K562 (cell line): ENCODE data around the gene GNAL. TPM values are rescaled to one million over a fixed set of nuclear protein-coding genes. Genes with fewer than 3 reads are reported as not detected.

ENCODE experiments used
- ATF7 ChIP-seq: fragments of 450-650 bp; IDR thresholded peaks from 2 replicates; pipeline ENCODE4 v1.7.1; 2014; ENCODE audit warnings: mild to moderate bottlenecking, moderate library complexity
- CTBP1 ChIP-seq: fragments of 450-650 bp; IDR thresholded peaks from 2 replicates; pipeline ENCODE4 v1.6.1; 2016; ENCODE audit warnings: borderline replicate concordance
- DMBX1 ChIP-seq: fragments of 250-450 bp; sonication (Bioruptor Pico); IDR thresholded peaks from 2 replicates; pipeline ENCODE4 v1.8.0; 2022; ENCODE audit warnings: inconsistent platforms, mild to moderate bottlenecking, moderate library complexity, borderline replicate concordance
- ELK1 ChIP-seq: sonication (generic); formaldehyde crosslinking; IDR thresholded peaks from 2 replicates; pipeline ENCODE4 v1.8.1; 2022; ENCODE audit warnings: missing genetic modification reagents
- HNRNPH1 ChIP-seq: fragments of 200-400 bp; formaldehyde crosslinking; optimal IDR thresholded peaks from 2 replicates; pipeline ENCODE3; 2017; ENCODE audit warnings: low read depth, mild to moderate bottlenecking, low read length, moderate library complexity
- KAT2B ChIP-seq: IDR thresholded peaks from one replicate; pipeline ENCODE4 v1.6.1; 2012; ENCODE audit warnings: low read depth, mild to moderate bottlenecking, control low read depth, inconsistent platforms, low read length, moderate library complexity
- LARP7 ChIP-seq: fragments of 450-650 bp; IDR thresholded peaks from 2 replicates; pipeline ENCODE4 v1.6.1; 2016
- MCM5 ChIP-seq: fragments of 450-650 bp; IDR thresholded peaks from 2 replicates; pipeline ENCODE4 v1.6.1; 2016; ENCODE audit warnings: low read depth
- NBN ChIP-seq: fragments of 450-650 bp; IDR thresholded peaks from 2 replicates; pipeline ENCODE4 v1.6.1; 2016; ENCODE audit warnings: low read depth, mild to moderate bottlenecking
- NELFE ChIP-seq: IDR thresholded peaks from 2 replicates; pipeline ENCODE4 v1.6.1; 2011; ENCODE audit warnings: mild to moderate bottlenecking; ENCODE audit not compliant: insufficient read depth, insufficient read length
- OTX1 ChIP-seq: fragments of 450-650 bp; formaldehyde crosslinking; IDR thresholded peaks from 2 replicates; pipeline ENCODE4 v1.4.0; 2022; ENCODE audit warnings: mild to moderate bottlenecking
- PHF8 ChIP-seq: fragments of 200-600 bp; sonication (generic); IDR thresholded peaks from 2 replicates; pipeline ENCODE4 v1.6.1; 2012; ENCODE audit warnings: mixed run types, mild to moderate bottlenecking, inconsistent platforms, low read length, moderate library complexity, borderline replicate concordance
- PHTF2 ChIP-seq: fragments of 250-450 bp; sonication (Bioruptor Pico); IDR thresholded peaks from 2 replicates; pipeline ENCODE4 v1.5.0; 2021; ENCODE audit warnings: mild to moderate bottlenecking
- PYGO2 ChIP-seq: fragments of 450-650 bp; IDR thresholded peaks from 2 replicates; pipeline ENCODE4 v1.6.1; 2016; ENCODE audit warnings: mild to moderate bottlenecking, missing genetic modification characterization, moderate library complexity, missing compliant biosample characterization
- RBM25 ChIP-seq: fragments of 200-400 bp; formaldehyde crosslinking; IDR thresholded peaks from 2 replicates; pipeline ENCODE4 v1.6.1; 2018; ENCODE audit warnings: low read length, low read depth, moderate library complexity; ENCODE audit not compliant: severe bottlenecking
- SMC3 ChIP-seq: conservative IDR thresholded peaks from 2 replicates; pipeline ENCODE4 v1.6.1; 2011; ENCODE audit warnings: low read depth, low read length, improper control_type of control experiment; ENCODE audit not compliant: insufficient read depth
- STAT5B ChIP-seq: fragments of 250-450 bp; sonication (Bioruptor Pico); IDR thresholded peaks from 2 replicates; pipeline ENCODE4 v1.8.0; 2021; ENCODE audit warnings: mild to moderate bottlenecking, inconsistent platforms
- polyA plus RNA-seq, 8 experiments: library from polyadenylated mRNA; depleted of rRNA in 4 of 8; stranded (reverse) in 5 of 8; unstranded in 3 of 8; fragments of >200 nt; fragmentation: Nextera tagmentation in 2 of 8; fragmentation: Illumina TruSeq in 1 of 8; extraction: Ambion mirVana in 2 of 8; extraction: Trizol in 1 of 8; gene quantifications; 2 replicates each; pipeline versions ENCODE4 v1.2.1 to v1.2.3, GENCODE V29; 2011 to 2014; ENCODE audit warnings: inconsistent platforms in 1 of 8, missing spikeins in 1 of 8
- total RNA-seq, 7 experiments: library from RNA; depleted of rRNA in 6 of 7; stranded (reverse); fragments of >200 nt in 6 of 7; fragmentation: Illumina TruSeq in 2 of 7; extraction: Trizol in 2 of 7; gene quantifications; 2 replicates each; pipeline versions ENCODE4 v1.2.1 to v1.2.3, GENCODE V29; 2011 to 2021; ENCODE audit warnings: low replicate concordance in 1 of 7
- TF ChIP-seq, protein P1 (sequence below): fragments of 200-600 bp; sonication (generic); IDR thresholded peaks from one replicate; pipeline ENCODE4 v1.6.1; 2012; ENCODE audit warnings: mild to moderate bottlenecking, low read depth, low read length, inconsistent platforms

Gene GNAL
- total and polyA plus RNA-seq, 9 of the 15 experiments (the other 6 are each of a cell fraction or from before 2014, with no cell fraction given), result under 0.01 to 0.10 (median 0.01) TPM; not detected in 5

DNA sequence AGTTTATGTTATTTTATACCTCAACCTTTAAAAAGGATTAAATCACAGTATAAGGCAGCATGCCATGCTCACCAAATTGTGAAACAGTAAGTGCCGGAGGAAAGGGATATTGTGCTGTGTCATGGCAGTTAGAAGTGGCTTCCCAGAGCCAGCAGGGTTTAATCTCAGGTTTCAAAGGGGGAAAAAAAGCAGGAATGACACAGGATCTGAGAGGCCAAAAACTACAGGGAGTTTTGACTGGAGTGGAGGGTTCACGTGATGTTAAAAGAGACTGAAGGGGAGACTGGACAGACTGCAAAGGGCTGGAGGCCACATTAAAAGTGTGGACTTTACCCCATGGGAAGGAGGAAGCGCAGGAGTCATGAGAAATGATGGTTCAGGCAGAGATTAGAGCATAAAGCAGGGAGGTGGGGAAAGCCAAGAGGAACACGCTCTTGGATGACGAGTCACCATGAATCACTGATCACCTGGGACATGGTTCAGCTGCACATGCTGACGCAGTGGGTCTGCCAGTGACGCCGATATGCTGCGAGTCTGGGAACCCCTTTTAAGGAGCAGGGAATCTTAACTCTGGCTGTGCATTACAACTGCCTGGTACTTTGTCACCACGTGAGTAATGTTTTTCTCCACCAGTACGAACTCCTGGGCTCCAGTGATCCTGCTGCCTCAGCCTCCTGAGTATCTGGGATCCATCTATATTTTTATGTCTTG is 168.3 kb downstream of the GNAL start (continued):
- TF ChIP-seq HNRNPH1 (no peak), NELFE (no peak), ELK1 (no peak), DMBX1 (no peak), STAT5B (CRISPR knock-in tag) (no peak), PHTF2 (CRISPR knock-in tag) (no peak), CTBP1 (peak; percentile 95), SMC3 (no peak), RBM25 (no peak), ATF7 (peak; percentile 79), NBN (peak; percentile 68; the same call in 1 of the 2 replicates), LARP7 (no peak), PYGO2 (no peak), KAT2B (no peak), OTX1 (CRISPR knock-in tag) (no peak), MCM5 (no peak), PHF8 (no peak)
- TF ChIP-seq, protein P1, sequence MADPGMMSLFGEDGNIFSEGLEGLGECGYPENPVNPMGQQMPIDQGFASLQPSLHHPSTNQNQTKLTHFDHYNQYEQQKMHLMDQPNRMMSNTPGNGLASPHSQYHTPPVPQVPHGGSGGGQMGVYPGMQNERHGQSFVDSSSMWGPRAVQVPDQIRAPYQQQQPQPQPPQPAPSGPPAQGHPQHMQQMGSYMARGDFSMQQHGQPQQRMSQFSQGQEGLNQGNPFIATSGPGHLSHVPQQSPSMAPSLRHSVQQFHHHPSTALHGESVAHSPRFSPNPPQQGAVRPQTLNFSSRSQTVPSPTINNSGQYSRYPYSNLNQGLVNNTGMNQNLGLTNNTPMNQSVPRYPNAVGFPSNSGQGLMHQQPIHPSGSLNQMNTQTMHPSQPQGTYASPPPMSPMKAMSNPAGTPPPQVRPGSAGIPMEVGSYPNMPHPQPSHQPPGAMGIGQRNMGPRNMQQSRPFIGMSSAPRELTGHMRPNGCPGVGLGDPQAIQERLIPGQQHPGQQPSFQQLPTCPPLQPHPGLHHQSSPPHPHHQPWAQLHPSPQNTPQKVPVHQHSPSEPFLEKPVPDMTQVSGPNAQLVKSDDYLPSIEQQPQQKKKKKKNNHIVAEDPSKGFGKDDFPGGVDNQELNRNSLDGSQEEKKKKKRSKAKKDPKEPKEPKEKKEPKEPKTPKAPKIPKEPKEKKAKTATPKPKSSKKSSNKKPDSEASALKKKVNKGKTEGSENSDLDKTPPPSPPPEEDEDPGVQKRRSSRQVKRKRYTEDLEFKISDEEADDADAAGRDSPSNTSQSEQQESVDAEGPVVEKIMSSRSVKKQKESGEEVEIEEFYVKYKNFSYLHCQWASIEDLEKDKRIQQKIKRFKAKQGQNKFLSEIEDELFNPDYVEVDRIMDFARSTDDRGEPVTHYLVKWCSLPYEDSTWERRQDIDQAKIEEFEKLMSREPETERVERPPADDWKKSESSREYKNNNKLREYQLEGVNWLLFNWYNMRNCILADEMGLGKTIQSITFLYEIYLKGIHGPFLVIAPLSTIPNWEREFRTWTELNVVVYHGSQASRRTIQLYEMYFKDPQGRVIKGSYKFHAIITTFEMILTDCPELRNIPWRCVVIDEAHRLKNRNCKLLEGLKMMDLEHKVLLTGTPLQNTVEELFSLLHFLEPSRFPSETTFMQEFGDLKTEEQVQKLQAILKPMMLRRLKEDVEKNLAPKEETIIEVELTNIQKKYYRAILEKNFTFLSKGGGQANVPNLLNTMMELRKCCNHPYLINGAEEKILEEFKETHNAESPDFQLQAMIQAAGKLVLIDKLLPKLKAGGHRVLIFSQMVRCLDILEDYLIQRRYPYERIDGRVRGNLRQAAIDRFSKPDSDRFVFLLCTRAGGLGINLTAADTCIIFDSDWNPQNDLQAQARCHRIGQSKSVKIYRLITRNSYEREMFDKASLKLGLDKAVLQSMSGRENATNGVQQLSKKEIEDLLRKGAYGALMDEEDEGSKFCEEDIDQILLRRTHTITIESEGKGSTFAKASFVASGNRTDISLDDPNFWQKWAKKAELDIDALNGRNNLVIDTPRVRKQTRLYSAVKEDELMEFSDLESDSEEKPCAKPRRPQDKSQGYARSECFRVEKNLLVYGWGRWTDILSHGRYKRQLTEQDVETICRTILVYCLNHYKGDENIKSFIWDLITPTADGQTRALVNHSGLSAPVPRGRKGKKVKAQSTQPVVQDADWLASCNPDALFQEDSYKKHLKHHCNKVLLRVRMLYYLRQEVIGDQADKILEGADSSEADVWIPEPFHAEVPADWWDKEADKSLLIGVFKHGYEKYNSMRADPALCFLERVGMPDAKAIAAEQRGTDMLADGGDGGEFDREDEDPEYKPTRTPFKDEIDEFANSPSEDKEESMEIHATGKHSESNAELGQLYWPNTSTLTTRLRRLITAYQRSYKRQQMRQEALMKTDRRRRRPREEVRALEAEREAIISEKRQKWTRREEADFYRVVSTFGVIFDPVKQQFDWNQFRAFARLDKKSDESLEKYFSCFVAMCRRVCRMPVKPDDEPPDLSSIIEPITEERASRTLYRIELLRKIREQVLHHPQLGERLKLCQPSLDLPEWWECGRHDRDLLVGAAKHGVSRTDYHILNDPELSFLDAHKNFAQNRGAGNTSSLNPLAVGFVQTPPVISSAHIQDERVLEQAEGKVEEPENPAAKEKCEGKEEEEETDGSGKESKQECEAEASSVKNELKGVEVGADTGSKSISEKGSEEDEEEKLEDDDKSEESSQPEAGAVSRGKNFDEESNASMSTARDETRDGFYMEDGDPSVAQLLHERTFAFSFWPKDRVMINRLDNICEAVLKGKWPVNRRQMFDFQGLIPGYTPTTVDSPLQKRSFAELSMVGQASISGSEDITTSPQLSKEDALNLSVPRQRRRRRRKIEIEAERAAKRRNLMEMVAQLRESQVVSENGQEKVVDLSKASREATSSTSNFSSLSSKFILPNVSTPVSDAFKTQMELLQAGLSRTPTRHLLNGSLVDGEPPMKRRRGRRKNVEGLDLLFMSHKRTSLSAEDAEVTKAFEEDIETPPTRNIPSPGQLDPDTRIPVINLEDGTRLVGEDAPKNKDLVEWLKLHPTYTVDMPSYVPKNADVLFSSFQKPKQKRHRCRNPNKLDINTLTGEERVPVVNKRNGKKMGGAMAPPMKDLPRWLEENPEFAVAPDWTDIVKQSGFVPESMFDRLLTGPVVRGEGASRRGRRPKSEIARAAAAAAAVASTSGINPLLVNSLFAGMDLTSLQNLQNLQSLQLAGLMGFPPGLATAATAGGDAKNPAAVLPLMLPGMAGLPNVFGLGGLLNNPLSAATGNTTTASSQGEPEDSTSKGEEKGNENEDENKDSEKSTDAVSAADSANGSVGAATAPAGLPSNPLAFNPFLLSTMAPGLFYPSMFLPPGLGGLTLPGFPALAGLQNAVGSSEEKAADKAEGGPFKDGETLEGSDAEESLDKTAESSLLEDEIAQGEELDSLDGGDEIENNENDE, result no peak
